Astrocyte of the hippocampus (primary cell): Measurements from ENCODE around the gene KPNA1.

Experiments
- DNase-seq: peaks from one replicate; pipeline ENCODE4 v3.0.0; 2011; ENCODE audit warnings: low read depth, low spot score

The KPNA1 gene

GRCh38 chr3:122383771-122384697 is 130.7 kb downstream of the KPNA1 start, which contains the start of gene FAM162A:
TSS of gene FAM162A (plus strand) at chr3:122384182. CDS start at chr3:122384266, 84 bp downstream.
- DNase-seq = peak; percentile 96

GRCh38 chr3:122382888-122383666 is 131.7 kb downstream of the KPNA1 start, which contains the start of gene MIX23:
TSS of gene MIX23 (minus strand) at chr3:122383231. CDS start at chr3:122383224, 7 bp downstream.
- DNase-seq = peak; percentile 91

DNA sequence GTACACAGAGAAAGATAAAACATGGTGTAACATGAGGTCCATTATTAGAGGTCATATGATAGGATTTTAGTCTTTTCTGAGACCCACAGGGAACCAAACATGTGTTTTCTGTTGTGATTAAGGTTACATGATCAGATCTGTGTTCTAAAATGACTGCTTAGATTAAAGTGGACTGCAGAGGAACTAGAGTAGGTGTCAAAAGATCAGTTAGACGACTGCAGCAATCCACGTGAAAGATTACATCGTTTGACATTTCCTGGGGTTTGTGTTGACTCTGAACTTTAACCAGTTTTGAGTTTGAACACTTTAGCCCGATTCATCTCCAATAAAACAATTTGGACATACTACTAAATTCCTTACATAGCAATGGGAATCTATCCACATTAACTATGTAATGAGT is 136.8 kb downstream of the KPNA1 start:
- DNase-seq = no peak

DNA sequence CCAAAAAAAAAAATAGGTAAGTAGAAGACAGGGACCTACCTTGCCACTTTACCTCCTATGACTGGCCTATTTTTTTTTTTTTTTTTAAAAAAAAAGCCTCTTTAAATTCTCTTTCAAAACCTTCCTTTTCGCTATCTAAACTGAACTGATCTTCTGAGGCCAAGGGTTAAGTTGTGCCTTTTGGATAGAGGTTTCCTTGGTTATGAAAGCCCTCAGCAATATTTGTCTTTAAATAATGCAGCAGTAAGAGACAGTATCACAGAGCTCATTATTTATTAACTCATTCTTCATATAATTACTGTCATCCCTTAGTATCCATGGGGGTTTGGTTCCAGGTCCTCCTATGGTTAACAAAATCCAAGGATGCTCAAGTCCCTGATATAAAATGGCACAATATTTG is 140.7 kb downstream of the KPNA1 start:
- DNase-seq = no peak
